HepG2 (cell line): ENCODE results near the gene STX7. TPM values are rescaled to one million over a fixed set of nuclear protein-coding genes. Genes with fewer than 3 reads are reported as not detected.

Experiments used
- ATAC-seq: fragments of 200-7000 bp; cut with Tn5 transposase; 3 replicates; pipeline ENCODE4 v1.9.1; 2020; ENCODE audit warnings: mild to moderate bottlenecking, moderate library complexity
- BruUV-seq: library from RNA; stranded (reverse); fragments of 400-500 nt; replicated peaks from 2 replicates; lab custom pipeline; 2021; lab: Mats Ljungman, UMichigan
- CTCF ChIA-PET: fragments of 300-600 bp; formaldehyde crosslinking; extraction: SDS; loops from one replicate; lab custom pipeline; 2021; ENCODE audit warnings: low total read pairs, inconsistent platforms, low intra/inter-chr PET ratio; lab: Yijun Ruan, JAX
- POLR2A ChIA-PET: fragments of 350-600 bp; sonication (Branson Sonifier 250); formaldehyde crosslinking; loops from one replicate; lab custom pipeline; 2020; ENCODE audit warnings: antibody characterized with exemption, inconsistent platforms; lab: Yijun Ruan, JAX
- DNase-seq: peaks from one replicate; pipeline ENCODE4 v3.0.0-alpha.2; 2015; ENCODE audit warnings: low spot score
- FAIRE-seq: peaks from 3 replicates; lab custom pipeline; 2011; peaks lifted over from hg19 to GRCh38; lab: Jason Lieb, UNC
- H2AFZ ChIP-seq: one replicate; pipeline ENCODE4 v1.6.1; 2011; ENCODE audit warnings: low read length, inconsistent platforms
- H3K27ac ChIP-seq: fragments of 300-600 bp; 3 replicates; pipeline ENCODE4 v1.8.0; 2011; ENCODE audit warnings: mixed run types, mild to moderate bottlenecking, mixed read lengths, low read length, inconsistent platforms; ENCODE audit not compliant: insufficient read depth; ENCODE audit errors: extremely low read length
- H3K27me3 ChIP-seq, 2 experiments: fragments of 200-600 bp in 1 of 2; 2 replicates in 1 of 2; 3 replicates in 1 of 2; pipeline versions ENCODE4 v1.6.0 to v1.8.0; 2011; ENCODE audit warnings: low read length in 2 of 2, mild to moderate bottlenecking in 2 of 2, moderate library complexity in 2 of 2, inconsistent platforms in 1 of 2; ENCODE audit not compliant: insufficient read depth in 2 of 2, control insufficient read depth in 1 of 2
- H3K36me3 ChIP-seq, 2 experiments: fragments of 200-600 bp in 1 of 2; replicated peaks in 1 of 2; 2 replicates in 1 of 2; 3 replicates in 1 of 2; pipeline versions ENCODE4 v1.5.1 to v1.8.0; 2011; ENCODE audit warnings: low read length in 2 of 2, inconsistent platforms in 1 of 2; ENCODE audit not compliant: insufficient read depth in 2 of 2, control insufficient read depth in 1 of 2
- H3K4me1 ChIP-seq: 2 replicates; pipeline ENCODE4 v1.5.1; 2012; ENCODE audit warnings: low read length, inconsistent platforms; ENCODE audit not compliant: insufficient read depth
- H3K4me2 ChIP-seq: 2 replicates; pipeline ENCODE4 v1.6.0; 2011; ENCODE audit warnings: low read depth, low read length, inconsistent platforms
- H3K4me3 ChIP-seq, 3 experiments: fragments of 200-600 bp in 1 of 3; sonication (generic), shearing (Covaris generic) in 1 of 3; replicated peaks in 1 of 3; 2 replicates each; pipeline ENCODE4 v1.5.1; 2011 to 2016; ENCODE audit warnings: low read length in 3 of 3, inconsistent platforms in 2 of 3, low read depth in 2 of 3, mild to moderate bottlenecking in 2 of 3, control low read depth in 1 of 3, mixed read lengths in 1 of 3; ENCODE audit not compliant: insufficient read depth in 1 of 3
- H3K79me2 ChIP-seq: one replicate; pipeline ENCODE4 v1.6.1; 2011; ENCODE audit warnings: low read length, inconsistent platforms; ENCODE audit not compliant: insufficient read depth
- H3K9ac ChIP-seq: 2 replicates; pipeline ENCODE4 v1.6.0; 2011; ENCODE audit warnings: mild to moderate bottlenecking, low read depth, low read length, inconsistent platforms; ENCODE audit not compliant: insufficient read depth
- H3K9me3 ChIP-seq: 2 replicates; pipeline ENCODE4 v1.5.1; 2012; ENCODE audit warnings: mild to moderate bottlenecking, low read length
- H4K20me1 ChIP-seq: 2 replicates; pipeline ENCODE4 v1.6.0; 2011; ENCODE audit warnings: inconsistent platforms, mild to moderate bottlenecking, low read length, moderate library complexity; ENCODE audit not compliant: insufficient read depth
- CREB1 ChIP-seq, 2 experiments: fragments of 450-650 bp in 1 of 2; IDR thresholded peaks; 2 replicates each; pipeline ENCODE4 v1.6.1; 2016 to 2017; ENCODE audit warnings: control low read depth in 1 of 2, mild to moderate bottlenecking in 1 of 2, missing compliant biosample characterization in 1 of 2, missing genetic modification characterization in 1 of 2
- ELF3 ChIP-seq: IDR thresholded peaks from 2 replicates; pipeline ENCODE4 v1.6.1; 2016; ENCODE audit warnings: missing genetic modification reagents, missing compliant biosample characterization
- KDM2A ChIP-seq: sonication (generic); formaldehyde crosslinking; IDR thresholded peaks from 2 replicates; pipeline ENCODE4 v1.4.0; 2020; ENCODE audit warnings: low read depth, missing genetic modification reagents, borderline replicate concordance
- MAF1 ChIP-seq: sonication (generic); formaldehyde crosslinking; IDR thresholded peaks from 2 replicates; pipeline ENCODE4 v1.5.0; 2020; ENCODE audit warnings: missing genetic modification reagents, borderline replicate concordance
- REL ChIP-seq: sonication (generic); formaldehyde crosslinking; conservative IDR thresholded peaks from 2 replicates; pipeline ENCODE4 v1.8.0; 2022; ENCODE audit warnings: mild to moderate bottlenecking, missing genetic modification reagents, moderate library complexity
- SKI ChIP-seq: fragments of 450-650 bp; IDR thresholded peaks from one replicate; pipeline ENCODE4 v1.6.1; 2018; ENCODE audit warnings: mild to moderate bottlenecking; ENCODE audit not compliant: partially characterized antibody
- SRY ChIP-seq: sonication (generic); formaldehyde crosslinking; IDR thresholded peaks from 2 replicates; pipeline ENCODE4 v1.8.0; 2022; ENCODE audit warnings: mild to moderate bottlenecking, missing genetic modification reagents
- ZNF577 ChIP-seq: sonication (generic); formaldehyde crosslinking; IDR thresholded peaks from 2 replicates; pipeline ENCODE4 v1.4.0; 2020; ENCODE audit warnings: mild to moderate bottlenecking, low read depth, missing genetic modification reagents, borderline replicate concordance
- WGBS: methylation state at CpG from one replicate; pipeline ENCODE4 v1.1.6; 2017; ENCODE audit warnings: low lambda C conversion rate; 5-methylcytosine and 5-hydroxymethylcytosine counted together
- in situ Hi-C: cut with HindIII; loops from 2 replicates; pipeline ENCODE4 v1.10.0; 2017; ENCODE audit warnings: low pct_unique_long_range_greater_than_20kb; ENCODE audit not compliant: extremely low pct_ligation_motif_present
- intact Hi-C: fragments of 100-400 bp; cut with micrococcal nuclease; formaldehyde crosslinking; loops from one replicate; pipeline ENCODE4 v1.10.0; 2022; ENCODE audit not compliant: unreplicated experiment
- polyA plus RNA-seq, 8 experiments: library from polyadenylated mRNA; depleted of rRNA in 3 of 8; stranded (reverse) in 7 of 8; unstranded in 1 of 8; fragments of >200 nt; fragmentation: Illumina TruSeq in 4 of 8; extraction: Trizol in 4 of 8; gene quantifications; 2 replicates each; pipeline versions ENCODE4 v1.2.1 to v1.2.3, GENCODE V29; 2011 to 2016; ENCODE audit warnings: low read depth in 4 of 8, missing spikeins in 1 of 8, mixed read lengths in 1 of 8; ENCODE audit not compliant: insufficient read depth in 1 of 8
- total RNA-seq, 5 experiments: library from RNA; depleted of rRNA; stranded (reverse); fragments of >200 nt; fragmentation: Illumina TruSeq; extraction: Trizol; gene quantifications; 2 replicates each; pipeline ENCODE4 v1.2.3, GENCODE V29; 2016; ENCODE audit warnings: low read depth in 1 of 5
- TF ChIP-seq, protein P1 (sequence below): sonication (generic); formaldehyde crosslinking; IDR thresholded peaks from 2 replicates; pipeline ENCODE4 v1.4.0; 2020; ENCODE audit warnings: mild to moderate bottlenecking, missing genetic modification reagents
- TF ChIP-seq, protein P2 (sequence below): sonication (generic); formaldehyde crosslinking; IDR thresholded peaks from 2 replicates; pipeline ENCODE4 v1.4.0; 2020; ENCODE audit warnings: missing genetic modification reagents
- TF ChIP-seq, protein P3 (sequence below): sonication (generic); formaldehyde crosslinking; IDR thresholded peaks from 2 replicates; pipeline ENCODE4 v1.5.1; 2020; ENCODE audit warnings: mild to moderate bottlenecking, moderate library complexity, missing genetic modification reagents
- TF ChIP-seq, protein P4 (sequence below): sonication (generic); formaldehyde crosslinking; IDR thresholded peaks from 2 replicates; pipeline ENCODE4 v1.8.1; 2023; ENCODE audit warnings: mild to moderate bottlenecking, moderate library complexity, missing genetic modification reagents
- TF ChIP-seq, protein P5 (sequence below): sonication (generic); formaldehyde crosslinking; IDR thresholded peaks from 2 replicates; pipeline ENCODE4 v1.4.0; 2020; ENCODE audit warnings: missing genetic modification reagents, borderline replicate concordance

STX7 gene
- total and polyA plus RNA-seq, 2 of the 13 experiments (the other 11 are each of a cell fraction or from before 2014, with no cell fraction given), result 28.0 to 34.7 TPM

DNA sequence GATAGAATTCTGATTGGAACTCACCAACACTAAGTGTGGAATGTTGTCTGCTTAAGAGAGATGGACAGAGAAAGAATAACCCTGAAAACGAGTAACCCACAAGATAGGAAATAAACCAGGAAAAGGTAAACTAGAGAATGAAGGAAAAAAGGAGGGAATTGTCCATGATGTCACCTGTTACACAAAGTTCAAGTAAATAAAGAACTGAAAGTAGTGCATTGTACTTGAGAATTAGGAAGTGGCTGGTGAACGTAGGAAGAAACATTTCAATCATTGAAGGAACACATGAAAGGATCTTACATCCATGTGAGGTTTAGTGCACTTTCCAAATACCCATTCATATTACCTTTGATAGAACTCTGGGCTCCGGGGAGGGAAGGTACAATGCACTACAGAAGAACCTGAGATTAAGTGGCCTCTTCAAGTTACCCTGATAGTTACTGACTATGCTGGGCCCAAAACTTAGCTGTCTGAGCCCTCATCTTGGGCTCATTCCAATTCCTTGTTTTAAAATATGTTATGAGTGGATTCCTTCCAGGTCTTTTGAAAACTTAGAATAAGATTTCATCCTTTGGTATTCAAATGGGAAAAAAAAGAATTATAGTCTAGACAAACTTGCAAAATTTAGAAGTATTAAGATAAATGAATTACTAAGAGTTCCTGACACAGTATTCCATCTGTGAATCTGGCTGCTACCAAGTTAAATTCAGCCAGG lies 1.1 kb upstream of the STX7 start:
- H2AFZ ChIP-seq, result peak overlapping the region; percentile 68
- H3K9ac ChIP-seq, result peak overlapping the region; percentile 76; the same call in 1 of the 2 replicates
- H3K4me2 ChIP-seq, result peak overlapping the region; percentile 92
- peaks cover 28% of the 10 kb centered on the region for H3K4me1 ChIP-seq
- peaks cover 7% of the 10 kb centered on the region; the same call in 1 of the 2 replicates for H4K20me1 ChIP-seq
- no peak overlapping the region for H3K27ac ChIP-seq
- no peaks in the 10 kb centered on the region; a peak in 1 of 5 replicates for H3K36me3 ChIP-seq
- 0% methylated on average over 3 of the region's 3 CpGs for WGBS
- in situ Hi-C loops, result no loop called here
- BruUV-seq, result no TSS peak
- CTCF ChIA-PET, result no interaction called here
- FAIRE-seq, result no peak
- H3K9me3 ChIP-seq, result no peaks in the 10 kb centered on the region
- peak; percentile 37 for DNase-seq
- peak overlapping the region; percentile 82 to 89 (median 88); a peak in 5 of 6 replicates for H3K4me3 ChIP-seq
- intact Hi-C loops, result loop anchor here (5.0 to 10.0 kb wide), 3 partner anchors 298 to 1438 kb away; partner anchors contain the start of genes RPS12 and TBPL1
- no peak for ATAC-seq
- no peaks in the 10 kb centered on the region for H3K27me3 ChIP-seq
- H3K79me2 ChIP-seq, result peaks cover 29% of the 10 kb centered on the region
- POLR2A ChIA-PET, result interaction anchor here (1.3 to 1.7 kb wide), 2 partner anchors 9 to 234 kb away, joined by 4 to 7 read pairs; no protein-coding TSS in a partner anchor
- TF ChIP-seq KDM2A (CRISPR knock-in tag) (no peak), CREB1 (IDR thresholded peaks at IDR 0.05) (no peak), CREB1 (CRISPR knock-in tag; IDR thresholded peaks at IDR 0.05) (peak; percentile 17; the same call in 1 of the 2 replicates), SKI (no peak), ELF3 (CRISPR knock-in tag) (peak; percentile 40; the same call in 1 of the 2 replicates), SRY (CRISPR knock-in tag) (no peak), REL (no peak), ZNF577 (CRISPR knock-in tag) (no peak), MAF1 (CRISPR knock-in tag) (no peak)
- TF ChIP-seq, protein P1, sequence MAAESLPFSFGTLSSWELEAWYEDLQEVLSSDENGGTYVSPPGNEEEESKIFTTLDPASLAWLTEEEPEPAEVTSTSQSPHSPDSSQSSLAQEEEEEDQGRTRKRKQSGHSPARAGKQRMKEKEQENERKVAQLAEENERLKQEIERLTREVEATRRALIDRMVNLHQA (CRISPR knock-in tag), result no peak
- TF ChIP-seq, protein P2, sequence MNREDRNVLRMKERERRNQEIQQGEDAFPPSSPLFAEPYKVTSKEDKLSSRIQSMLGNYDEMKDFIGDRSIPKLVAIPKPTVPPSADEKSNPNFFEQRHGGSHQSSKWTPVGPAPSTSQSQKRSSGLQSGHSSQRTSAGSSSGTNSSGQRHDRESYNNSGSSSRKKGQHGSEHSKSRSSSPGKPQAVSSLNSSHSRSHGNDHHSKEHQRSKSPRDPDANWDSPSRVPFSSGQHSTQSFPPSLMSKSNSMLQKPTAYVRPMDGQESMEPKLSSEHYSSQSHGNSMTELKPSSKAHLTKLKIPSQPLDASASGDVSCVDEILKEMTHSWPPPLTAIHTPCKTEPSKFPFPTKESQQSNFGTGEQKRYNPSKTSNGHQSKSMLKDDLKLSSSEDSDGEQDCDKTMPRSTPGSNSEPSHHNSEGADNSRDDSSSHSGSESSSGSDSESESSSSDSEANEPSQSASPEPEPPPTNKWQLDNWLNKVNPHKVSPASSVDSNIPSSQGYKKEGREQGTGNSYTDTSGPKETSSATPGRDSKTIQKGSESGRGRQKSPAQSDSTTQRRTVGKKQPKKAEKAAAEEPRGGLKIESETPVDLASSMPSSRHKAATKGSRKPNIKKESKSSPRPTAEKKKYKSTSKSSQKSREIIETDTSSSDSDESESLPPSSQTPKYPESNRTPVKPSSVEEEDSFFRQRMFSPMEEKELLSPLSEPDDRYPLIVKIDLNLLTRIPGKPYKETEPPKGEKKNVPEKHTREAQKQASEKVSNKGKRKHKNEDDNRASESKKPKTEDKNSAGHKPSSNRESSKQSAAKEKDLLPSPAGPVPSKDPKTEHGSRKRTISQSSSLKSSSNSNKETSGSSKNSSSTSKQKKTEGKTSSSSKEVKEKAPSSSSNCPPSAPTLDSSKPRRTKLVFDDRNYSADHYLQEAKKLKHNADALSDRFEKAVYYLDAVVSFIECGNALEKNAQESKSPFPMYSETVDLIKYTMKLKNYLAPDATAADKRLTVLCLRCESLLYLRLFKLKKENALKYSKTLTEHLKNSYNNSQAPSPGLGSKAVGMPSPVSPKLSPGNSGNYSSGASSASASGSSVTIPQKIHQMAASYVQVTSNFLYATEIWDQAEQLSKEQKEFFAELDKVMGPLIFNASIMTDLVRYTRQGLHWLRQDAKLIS (CRISPR knock-in tag), result no peak
- TF ChIP-seq, protein P3, sequence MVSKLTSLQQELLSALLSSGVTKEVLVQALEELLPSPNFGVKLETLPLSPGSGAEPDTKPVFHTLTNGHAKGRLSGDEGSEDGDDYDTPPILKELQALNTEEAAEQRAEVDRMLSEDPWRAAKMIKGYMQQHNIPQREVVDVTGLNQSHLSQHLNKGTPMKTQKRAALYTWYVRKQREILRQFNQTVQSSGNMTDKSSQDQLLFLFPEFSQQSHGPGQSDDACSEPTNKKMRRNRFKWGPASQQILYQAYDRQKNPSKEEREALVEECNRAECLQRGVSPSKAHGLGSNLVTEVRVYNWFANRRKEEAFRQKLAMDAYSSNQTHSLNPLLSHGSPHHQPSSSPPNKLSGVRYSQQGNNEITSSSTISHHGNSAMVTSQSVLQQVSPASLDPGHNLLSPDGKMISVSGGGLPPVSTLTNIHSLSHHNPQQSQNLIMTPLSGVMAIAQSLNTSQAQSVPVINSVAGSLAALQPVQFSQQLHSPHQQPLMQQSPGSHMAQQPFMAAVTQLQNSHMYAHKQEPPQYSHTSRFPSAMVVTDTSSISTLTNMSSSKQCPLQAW (CRISPR knock-in tag), result no peak
- TF ChIP-seq, protein P4, sequence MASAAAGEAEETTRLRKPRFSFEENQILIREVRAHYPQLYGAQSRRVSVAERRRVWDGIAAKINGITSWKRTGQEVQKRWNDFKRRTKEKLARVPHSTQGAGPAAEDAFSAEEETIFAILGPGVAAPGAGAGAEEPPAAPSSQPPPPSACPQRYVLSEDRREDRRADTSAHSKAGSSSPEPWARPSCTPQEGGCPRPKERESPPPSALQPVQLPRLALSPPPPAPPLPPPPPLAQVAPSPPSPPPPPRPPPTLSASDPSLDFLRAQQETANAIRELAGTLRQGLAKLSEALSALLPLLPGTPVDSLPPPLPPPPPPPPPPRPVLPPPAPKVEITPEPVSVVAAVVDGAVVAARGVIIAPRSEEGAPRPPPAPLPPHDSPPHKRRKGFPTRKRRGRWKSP (CRISPR knock-in tag), result no peak
- TF ChIP-seq, protein P5, sequence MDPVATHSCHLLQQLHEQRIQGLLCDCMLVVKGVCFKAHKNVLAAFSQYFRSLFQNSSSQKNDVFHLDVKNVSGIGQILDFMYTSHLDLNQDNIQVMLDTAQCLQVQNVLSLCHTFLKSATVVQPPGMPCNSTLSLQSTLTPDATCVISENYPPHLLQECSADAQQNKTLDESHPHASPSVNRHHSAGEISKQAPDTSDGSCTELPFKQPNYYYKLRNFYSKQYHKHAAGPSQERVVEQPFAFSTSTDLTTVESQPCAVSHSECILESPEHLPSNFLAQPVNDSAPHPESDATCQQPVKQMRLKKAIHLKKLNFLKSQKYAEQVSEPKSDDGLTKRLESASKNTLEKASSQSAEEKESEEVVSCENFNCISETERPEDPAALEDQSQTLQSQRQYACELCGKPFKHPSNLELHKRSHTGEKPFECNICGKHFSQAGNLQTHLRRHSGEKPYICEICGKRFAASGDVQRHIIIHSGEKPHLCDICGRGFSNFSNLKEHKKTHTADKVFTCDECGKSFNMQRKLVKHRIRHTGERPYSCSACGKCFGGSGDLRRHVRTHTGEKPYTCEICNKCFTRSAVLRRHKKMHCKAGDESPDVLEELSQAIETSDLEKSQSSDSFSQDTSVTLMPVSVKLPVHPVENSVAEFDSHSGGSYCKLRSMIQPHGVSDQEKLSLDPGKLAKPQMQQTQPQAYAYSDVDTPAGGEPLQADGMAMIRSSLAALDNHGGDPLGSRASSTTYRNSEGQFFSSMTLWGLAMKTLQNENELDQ (CRISPR knock-in tag), result no peak
